NCI-H1417 treated with DMSO at 0.1 percent for 48 hours (cell line): ENCODE measurements around the gene MED23.

Experiments used
- DNase-seq: peaks from one replicate; lab custom pipeline; 2025; lab: John Stamatoyannopoulos, UW

MED23 gene, protein sequence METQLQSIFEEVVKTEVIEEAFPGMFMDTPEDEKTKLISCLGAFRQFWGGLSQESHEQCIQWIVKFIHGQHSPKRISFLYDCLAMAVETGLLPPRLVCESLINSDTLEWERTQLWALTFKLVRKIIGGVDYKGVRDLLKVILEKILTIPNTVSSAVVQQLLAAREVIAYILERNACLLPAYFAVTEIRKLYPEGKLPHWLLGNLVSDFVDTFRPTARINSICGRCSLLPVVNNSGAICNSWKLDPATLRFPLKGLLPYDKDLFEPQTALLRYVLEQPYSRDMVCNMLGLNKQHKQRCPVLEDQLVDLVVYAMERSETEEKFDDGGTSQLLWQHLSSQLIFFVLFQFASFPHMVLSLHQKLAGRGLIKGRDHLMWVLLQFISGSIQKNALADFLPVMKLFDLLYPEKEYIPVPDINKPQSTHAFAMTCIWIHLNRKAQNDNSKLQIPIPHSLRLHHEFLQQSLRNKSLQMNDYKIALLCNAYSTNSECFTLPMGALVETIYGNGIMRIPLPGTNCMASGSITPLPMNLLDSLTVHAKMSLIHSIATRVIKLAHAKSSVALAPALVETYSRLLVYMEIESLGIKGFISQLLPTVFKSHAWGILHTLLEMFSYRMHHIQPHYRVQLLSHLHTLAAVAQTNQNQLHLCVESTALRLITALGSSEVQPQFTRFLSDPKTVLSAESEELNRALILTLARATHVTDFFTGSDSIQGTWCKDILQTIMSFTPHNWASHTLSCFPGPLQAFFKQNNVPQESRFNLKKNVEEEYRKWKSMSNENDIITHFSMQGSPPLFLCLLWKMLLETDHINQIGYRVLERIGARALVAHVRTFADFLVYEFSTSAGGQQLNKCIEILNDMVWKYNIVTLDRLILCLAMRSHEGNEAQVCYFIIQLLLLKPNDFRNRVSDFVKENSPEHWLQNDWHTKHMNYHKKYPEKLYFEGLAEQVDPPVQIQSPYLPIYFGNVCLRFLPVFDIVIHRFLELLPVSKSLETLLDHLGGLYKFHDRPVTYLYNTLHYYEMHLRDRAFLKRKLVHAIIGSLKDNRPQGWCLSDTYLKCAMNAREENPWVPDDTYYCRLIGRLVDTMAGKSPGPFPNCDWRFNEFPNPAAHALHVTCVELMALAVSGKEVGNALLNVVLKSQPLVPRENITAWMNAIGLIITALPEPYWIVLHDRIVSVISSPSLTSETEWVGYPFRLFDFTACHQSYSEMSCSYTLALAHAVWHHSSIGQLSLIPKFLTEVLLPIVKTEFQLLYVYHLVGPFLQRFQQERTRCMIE (N-terminal part only)

GRCh38 chr6:131627724-131628682 is at the start of gene MED23:
Gene MED23, minus strand, starts transcription at chr6:131628242. Its CDS starts 193 bp downstream, at chr6:131628049.
- DNase-seq = peak; percentile 87

- no peak for DNase-seq
These were observed 45.1 kb upstream of the MED23 start for GRCh38 chr6:131673184-131673583.

- DNase-seq = no peak
These were observed 41.8 kb upstream of the MED23 start for GRCh38 chr6:131669891-131670290.

DNA sequence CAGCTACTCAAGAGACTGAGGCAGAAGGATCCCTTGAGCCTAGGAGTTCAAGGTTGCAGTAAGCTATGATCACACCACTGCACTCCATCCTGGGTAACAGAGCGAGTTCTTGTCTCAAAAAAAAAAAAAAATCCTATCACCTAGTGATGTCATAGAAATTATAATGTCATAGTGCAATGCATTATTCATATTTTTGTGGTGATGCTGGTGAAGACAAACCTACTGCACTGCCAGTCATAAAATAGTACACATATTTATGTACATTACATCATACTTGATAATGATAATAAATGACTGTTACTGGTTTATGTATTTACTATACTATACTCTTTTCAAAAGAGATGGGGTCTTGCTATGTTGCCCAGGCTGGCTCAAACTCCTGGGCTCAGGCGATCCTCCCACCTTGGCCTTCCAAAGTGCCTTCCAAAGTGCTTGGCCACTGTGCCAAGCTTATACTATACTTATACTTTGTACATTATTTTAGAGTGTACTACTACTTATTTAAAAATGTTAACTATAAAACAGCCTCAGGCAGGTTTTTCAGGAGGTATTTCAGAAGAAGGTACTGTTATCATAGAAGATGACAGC is 35.6 kb upstream of the MED23 start:
- DNase-seq = no peak

GRCh38 chr6:131660195-131660594 is 32.2 kb upstream of the MED23 start:
- no peak for DNase-seq

- DNase-seq = no peak
These were observed 30.2 kb upstream of the MED23 start for GRCh38 chr6:131658287-131658686.

DNA sequence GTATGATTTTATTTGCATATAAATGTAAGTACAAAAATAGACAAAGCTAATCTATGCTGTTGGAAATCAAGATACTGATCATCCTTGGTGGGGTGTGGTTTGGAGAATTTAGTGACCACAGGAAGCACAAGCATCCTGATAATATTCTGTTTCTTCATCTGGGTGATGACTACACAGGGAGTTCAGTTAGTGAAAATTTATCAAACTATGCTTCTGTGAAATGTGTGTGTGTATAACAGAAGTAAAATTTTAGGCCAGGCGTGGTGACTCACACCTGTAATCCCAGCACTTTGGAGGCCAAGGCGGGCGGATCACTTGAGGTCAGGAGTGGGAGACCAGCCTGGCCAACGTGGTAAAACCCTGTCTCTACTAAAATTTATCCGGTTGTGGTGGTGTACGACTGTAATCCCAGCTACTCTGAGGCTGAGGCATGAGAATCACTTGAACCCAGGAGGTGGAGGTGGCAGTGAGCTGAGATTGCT is 29.6 kb upstream of the MED23 start:
- no peak for DNase-seq

GRCh38 chr6:131657222-131657621 is 29.2 kb upstream of the MED23 start:
- DNase-seq = no peak

DNA sequence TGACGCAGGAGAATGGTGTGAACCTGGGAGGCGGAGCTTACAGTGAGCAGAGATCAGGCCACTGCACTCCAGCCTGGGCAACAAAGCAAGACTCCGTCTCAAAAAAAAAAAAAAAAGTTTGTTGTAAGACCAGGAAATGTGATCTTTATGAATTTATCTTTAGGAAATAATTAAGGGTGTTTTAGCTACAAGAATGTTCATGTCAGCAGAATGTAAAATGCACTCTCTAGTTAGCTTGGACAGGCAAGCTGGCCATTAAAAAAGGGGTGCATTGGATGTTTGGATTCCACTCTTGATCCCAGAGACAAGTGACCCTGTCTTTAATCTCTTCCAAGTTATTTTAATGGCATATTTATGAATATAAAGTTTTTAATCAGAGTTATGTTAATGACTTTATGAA is 28.6 kb upstream of the MED23 start:
- no peak for DNase-seq

DNA sequence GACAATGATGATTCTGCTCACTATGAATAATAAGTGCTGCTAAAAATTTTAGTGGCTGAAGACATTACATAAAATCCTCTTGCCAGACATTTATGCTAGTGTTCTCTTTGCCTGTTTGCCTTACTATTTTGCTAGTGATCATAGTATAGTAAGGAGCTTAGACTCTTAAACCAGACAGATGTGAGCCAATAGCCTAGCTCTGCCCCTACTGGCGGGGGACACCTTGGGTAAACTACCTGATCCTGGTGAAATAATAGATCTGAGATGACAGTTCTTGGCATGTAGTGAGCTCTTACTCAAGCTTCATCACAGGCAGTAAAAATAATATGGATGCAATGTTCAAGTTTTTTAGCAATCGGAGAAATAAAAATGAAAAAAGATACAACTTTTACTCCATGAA is 27.9 kb upstream of the MED23 start:
- DNase-seq = no peak

DNA sequence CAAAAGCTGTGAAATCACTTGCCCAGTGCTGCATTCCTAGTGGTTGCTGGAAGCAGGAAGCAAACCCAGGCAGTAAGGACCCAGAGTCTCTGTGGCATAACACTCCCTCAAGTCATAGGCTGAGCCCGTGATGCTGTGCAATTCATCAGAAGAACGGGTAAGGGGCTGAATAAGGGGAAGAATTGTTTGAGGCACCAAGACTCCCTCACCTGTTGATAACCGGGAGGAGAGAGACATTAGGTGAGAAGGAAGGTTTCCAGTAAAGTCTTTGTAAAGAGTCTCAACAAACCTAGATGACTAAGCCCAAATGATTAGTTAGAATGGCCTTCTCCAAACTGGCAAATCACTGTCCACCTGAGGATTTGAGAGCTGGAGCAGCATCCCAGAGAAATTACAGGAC is 27.3 kb upstream of the MED23 start:
- no peak for DNase-seq

- no peak for DNase-seq
These were observed 26.3 kb upstream of the MED23 start for GRCh38 chr6:131654326-131654725.

DNA sequence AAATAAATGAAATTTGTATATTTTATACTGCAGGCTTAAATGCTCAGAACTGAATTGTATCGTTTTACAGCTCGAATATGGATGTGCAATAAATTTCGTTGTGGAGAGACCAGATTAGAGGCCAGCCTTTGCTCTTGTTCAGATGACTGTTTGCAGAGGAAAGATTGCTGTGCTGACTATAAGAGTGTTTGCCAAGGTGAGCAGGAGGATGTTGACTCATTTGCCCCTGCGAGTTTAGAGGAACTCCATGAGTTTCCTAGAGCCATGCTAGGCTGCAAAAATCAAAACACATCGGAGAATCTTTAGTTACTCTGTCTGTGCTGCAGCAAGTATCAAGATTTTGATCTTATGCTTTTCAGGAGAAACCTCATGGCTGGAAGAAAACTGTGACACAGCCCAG is 24.4 kb upstream of the MED23 start:
- no peak for DNase-seq

DNA sequence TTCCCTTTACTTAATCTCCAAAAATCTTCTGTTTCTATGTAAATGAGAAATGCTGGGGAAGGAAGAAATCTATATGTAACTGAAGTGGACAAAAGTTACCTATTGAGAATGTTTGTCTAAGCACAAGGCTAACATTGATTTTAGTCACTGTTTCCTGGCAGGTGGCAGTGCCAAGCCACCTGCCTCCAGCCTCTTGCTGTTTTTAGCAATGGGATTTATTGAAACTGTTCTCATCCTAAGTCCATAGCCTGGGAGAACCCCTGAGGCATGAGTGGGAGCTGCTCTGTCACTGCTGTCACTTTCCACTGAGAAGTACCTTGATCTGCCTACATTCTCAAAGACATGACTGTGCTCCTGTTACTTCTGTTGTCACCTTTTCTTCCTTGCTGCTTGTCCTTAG is 23.7 kb upstream of the MED23 start:
- peak; percentile 54 for DNase-seq

DNA sequence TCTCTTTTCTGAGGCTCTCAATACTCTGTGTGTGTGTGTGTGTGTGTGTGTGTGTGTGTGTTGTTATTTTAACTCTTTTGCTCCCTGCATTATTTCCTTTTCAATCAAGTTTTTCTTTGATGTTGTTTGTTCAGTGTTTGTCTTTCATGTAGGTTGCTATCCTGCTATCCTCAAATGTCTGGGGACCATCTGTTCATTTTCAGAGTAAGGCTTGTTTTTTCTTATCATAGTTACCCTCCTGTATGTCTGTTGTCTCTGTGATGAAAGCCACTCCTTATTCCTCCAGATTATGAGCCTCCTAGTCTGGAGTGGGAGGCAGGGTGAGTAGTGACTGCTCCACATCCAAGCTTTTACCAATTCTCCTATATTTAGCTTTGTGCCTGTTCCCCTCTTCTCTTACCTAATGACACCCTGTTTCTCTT is 18.2 kb upstream of the MED23 start:
- DNase-seq = no peak

DNA sequence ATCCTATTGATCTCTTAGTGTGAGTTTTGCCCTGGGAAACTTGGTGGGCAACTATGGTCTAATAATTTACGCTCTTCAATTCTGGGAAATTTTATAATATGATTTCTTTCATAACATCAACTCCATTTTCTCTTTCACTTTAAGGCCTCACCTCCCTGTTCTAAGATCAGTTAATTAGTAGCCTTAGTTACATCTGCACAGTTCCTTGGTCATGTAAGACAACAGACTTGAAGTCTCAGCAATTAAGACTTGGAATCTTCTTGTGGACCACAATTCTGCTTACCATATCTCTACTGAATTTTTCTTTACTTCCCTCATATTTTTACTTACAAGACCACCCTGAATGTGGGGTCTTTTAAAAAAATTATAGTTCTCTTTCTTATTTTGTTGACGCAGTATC is 17.8 kb upstream of the MED23 start:
- no peak for DNase-seq

DNA sequence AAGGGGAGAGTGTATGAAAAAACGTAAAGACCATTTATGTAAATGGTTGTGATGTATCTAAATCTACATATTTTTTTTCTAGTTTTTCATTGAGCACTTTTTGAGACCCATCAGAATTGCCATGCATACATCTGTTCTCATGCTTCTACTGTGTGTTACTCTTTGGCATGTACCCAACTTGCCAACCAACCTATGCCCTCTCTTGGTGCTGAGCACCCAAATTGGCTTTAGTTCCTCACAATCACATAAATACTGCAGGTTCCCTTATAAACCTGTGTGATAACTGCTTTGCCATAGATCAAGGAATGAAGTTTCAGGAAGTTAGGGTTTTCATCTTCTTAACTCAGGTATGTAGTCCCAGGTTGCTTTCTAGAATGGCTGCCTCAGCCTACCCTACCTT is 16.9 kb upstream of the MED23 start:
- DNase-seq = no peak

DNA sequence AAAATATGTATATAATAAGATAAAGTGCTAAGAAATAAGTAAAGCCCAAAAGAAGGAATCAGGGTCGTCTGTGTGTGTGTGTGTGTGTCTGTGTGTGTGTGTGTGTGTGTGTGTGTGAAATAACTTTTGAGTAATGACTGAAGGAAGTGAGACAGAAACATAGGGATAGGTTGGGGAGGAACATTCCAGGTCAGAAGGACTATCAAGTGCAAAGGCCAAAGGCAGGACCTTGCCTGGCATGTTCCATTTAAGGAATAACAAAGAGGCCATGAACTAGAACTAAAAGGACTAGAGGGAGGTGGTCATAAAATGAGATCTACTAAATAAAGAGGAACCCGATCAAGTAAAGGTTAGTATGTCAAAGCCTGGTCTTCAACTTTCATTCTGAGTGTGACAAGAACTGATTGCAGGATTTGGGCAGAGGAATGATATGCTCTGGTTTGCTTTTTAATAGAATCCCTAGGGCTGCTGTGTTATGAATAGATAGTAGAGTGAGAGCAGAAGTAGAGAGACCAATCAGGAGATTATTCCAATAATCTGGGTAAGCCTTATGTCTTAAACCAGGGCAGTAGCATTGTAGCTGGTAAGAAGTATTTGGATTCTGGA is 15.9 kb upstream of the MED23 start:
- DNase-seq = no peak

DNA sequence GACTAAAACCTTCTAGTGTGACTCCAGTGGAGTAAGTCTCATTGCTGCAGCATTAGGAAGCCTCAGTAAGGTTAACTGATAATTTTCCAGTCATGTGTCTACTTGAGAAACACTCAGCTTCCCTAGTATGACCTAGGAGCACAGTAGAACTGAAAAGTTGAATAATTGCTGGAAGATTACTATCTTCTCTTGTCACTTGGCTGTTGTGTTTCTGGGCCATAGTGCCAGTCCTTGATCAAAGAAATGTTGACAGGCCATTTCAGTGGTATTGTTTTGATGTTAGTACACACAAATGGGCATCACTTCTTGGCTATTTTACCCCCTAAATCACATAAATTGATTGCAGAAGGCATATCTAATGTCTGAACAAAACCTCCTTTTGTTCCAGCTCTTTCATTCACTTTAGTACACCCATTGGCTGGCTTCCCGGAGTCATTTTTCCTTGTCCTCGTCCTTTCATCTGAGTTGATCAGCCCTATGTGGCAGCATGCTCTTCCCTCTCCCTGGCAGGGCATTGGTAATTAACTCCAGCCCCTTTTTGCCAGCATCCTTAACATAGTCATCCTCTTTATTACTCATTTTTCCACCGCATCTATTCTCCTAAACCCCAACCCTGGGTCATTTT is 15.1 kb upstream of the MED23 start:
- no peak for DNase-seq

DNA sequence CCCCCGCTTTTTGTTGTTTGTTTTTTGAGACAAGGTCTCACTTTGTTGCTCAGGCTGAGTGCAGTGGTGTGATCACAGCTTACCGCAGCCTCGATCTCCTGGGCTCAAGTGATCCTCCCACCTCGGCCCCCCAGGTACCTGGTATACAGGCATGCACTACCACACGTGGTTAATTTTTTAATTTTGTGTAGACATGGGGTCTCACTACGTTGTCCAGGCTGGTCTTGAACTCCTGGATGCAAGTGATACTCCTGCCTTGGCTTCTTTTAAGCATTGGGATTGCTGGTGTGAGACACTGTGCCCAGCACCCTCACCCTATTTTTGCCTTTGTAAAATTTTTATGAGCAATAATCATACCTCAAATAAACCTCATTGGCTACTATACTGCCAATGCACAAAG is 14.5 kb upstream of the MED23 start:
- DNase-seq = no peak
